Esophagus muscularis mucosa (tissue), 4 donors: ENCODE data around the gene DNAH6. TPM values are rescaled to one million over a fixed set of nuclear protein-coding genes. Genes with fewer than 3 reads are reported as not detected.

Experiments
- DNase-seq: peaks from one replicate; pipeline ENCODE4 v3.0.0-alpha.2; 2017; ENCODE audit errors: extremely low spot score
- H3K27ac ChIP-seq, 4 donors: fragments of 200-600 bp; sonication (generic); replicated peaks in 1 of 4; 1 replicate in 3 of 4; 2 replicates in 1 of 4; pipeline ENCODE4 v1.5.1; 2016 to 2019; ENCODE audit warnings: mild to moderate bottlenecking in 1 of 4
- H3K27me3 ChIP-seq, 4 donors: fragments of 200-600 bp; sonication (generic); one replicate each; pipeline versions ENCODE4 v1.5.1 to v1.6.0; 2016 to 2019
- H3K36me3 ChIP-seq, 4 donors: fragments of 200-600 bp; sonication (generic); one replicate each; pipeline ENCODE4 v1.5.1; 2016 to 2019
- H3K4me1 ChIP-seq, 4 donors: fragments of 200-600 bp; sonication (generic); one replicate each; pipeline ENCODE4 v1.5.1; 2016 to 2019
- H3K4me3 ChIP-seq, 4 donors: fragments of 200-600 bp; sonication (generic); 1 replicate in 2 of 4; 2 replicates in 2 of 4; pipeline ENCODE4 v1.5.1; 2016 to 2019; ENCODE audit warnings: mild to moderate bottlenecking in 4 of 4, moderate library complexity in 1 of 4
- H3K9me3 ChIP-seq, 4 donors: fragments of 200-600 bp; sonication (generic); 1 replicate in 3 of 4; 2 replicates in 1 of 4; pipeline ENCODE4 v1.5.1; 2016 to 2019
- CTCF ChIP-seq, 3 experiments: fragments of 200-600 bp in 2 of 3; fragments of 450-650 bp in 1 of 3; sonication (generic) in 2 of 3; IDR thresholded peaks; one replicate each; pipeline ENCODE4 v1.5.1; 2017 to 2019; ENCODE audit warnings: antibody characterized with exemption in 3 of 3, mild to moderate bottlenecking in 2 of 3, moderate library complexity in 1 of 3
- EP300 ChIP-seq: sonication (generic); formaldehyde crosslinking; IDR thresholded peaks from one replicate; pipeline ENCODE4 v1.6.1; 2017; ENCODE audit warnings: antibody characterized with exemption
- POLR2A ChIP-seq: fragments of 450-650 bp; IDR thresholded peaks from one replicate; pipeline ENCODE4 v1.6.1; 2017; ENCODE audit warnings: antibody characterized with exemption, moderate library complexity, mild to moderate bottlenecking, low read depth
- POLR2AphosphoS5 ChIP-seq, 2 donors: sonication (generic); formaldehyde crosslinking; IDR thresholded peaks; one replicate each; pipeline ENCODE4 v1.6.1; 2017; ENCODE audit warnings: antibody characterized with exemption in 2 of 2
- WGBS: methylation state at CpG from one replicate; pipeline ENCODE4 v1.1.5; 2018; 5-methylcytosine and 5-hydroxymethylcytosine counted together
- intact Hi-C: fragments of 100-400 bp; cut with DNase I; formaldehyde crosslinking; loops from one replicate; pipeline ENCODE4 v1.15.1; 2023
- total RNA-seq, 4 donors: library from RNA; depleted of rRNA; stranded (reverse); fragments of >200 nt; gene quantifications; one replicate each; pipeline versions ENCODE4 v1.1.0 to v1.2.1, GENCODE V29; 2016

Gene DNAH6
- total RNA-seq, 4 donors from 2014 or later, result 0.11 to 0.42 (median 0.23) TPM

- no peak for DNase-seq
- no peak overlapping the region for H3K27ac ChIP-seq
- WGBS, result 96% methylated on average over 3 of the region's 3 CpGs
- intact Hi-C loops, result no loop called here
- no peak for TF ChIP-seq EP300
- no peak for TF ChIP-seq POLR2A
- TF ChIP-seq POLR2AphosphoS5 (IDR thresholded peaks at IDR 0.05), result no peak
- TF ChIP-seq CTCF (IDR thresholded peaks at IDR 0.05), result no peak
- no peak overlapping the region for H3K4me3 ChIP-seq
- H3K9me3 ChIP-seq, result no peaks in the 10 kb centered on the region
- H3K36me3 ChIP-seq, result no peaks in the 10 kb centered on the region
- no peaks in the 10 kb centered on the region for H3K27me3 ChIP-seq
- H3K4me1 ChIP-seq, result no peaks in the 10 kb centered on the region
These were observed 137.0 kb downstream of the DNAH6 start for GRCh38 chr2:84653302-84653701.

DNA sequence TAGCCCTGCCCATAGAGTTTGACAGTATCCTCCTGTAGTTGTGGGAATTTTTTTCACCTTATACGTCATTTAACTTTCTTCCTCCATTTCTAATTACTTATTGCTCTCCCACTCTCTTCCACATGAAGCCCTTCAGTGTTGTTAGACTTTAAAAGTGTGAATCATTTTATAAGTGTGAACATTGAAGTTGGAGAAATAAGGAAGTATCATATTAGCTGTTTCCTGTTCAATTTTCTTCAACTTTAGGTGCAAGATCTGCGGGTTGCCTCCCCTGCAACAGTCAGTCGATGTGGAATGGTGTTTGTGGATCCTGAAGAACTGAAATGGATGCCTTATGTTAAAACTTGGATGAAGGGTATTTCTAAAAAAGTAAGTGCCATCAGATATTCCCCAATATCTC lies 138.1 kb downstream of the DNAH6 start:
- H3K36me3 ChIP-seq, result no peaks in the 10 kb centered on the region
- intact Hi-C loops, result no loop called here
- no peaks in the 10 kb centered on the region for H3K9me3 ChIP-seq
- TF ChIP-seq POLR2AphosphoS5 (IDR thresholded peaks at IDR 0.05) (no peak), EP300 (no peak), CTCF (IDR thresholded peaks at IDR 0.05) (no peak), POLR2A (no peak)
- H3K4me1 ChIP-seq, result no peaks in the 10 kb centered on the region
- 79% methylated on average over 3 of the region's 3 CpGs for WGBS
- H3K4me3 ChIP-seq, result no peak overlapping the region
- no peak overlapping the region for H3K27ac ChIP-seq
- H3K27me3 ChIP-seq, result no peaks in the 10 kb centered on the region
- DNase-seq, result no peak

DNA sequence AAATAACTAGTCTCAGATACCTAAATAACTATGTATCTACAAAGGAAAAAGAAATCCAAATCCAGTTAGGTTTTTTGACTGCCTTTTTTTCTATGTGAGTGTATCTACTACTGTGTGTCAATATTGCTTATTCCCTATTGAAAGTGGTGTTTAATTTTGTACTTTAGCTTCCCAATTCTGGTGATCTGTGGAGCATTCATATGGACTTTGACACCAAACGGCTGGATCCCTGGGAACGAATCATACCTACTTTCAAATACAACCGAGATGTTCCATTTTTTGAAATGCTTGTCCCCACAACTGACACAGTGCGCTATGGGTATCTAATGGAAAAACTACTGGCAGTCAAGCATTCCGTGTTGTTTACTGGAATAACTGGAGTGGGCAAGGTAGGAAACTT lies 152.8 kb downstream of the DNAH6 start:
- intact Hi-C loops, result no loop called here
- DNase-seq, result no peak
- TF ChIP-seq CTCF (IDR thresholded peaks at IDR 0.05) (no peak), POLR2A (no peak), EP300 (no peak), POLR2AphosphoS5 (IDR thresholded peaks at IDR 0.05) (no peak)
- H3K27ac ChIP-seq, result no peak overlapping the region
- no peak overlapping the region for H3K4me3 ChIP-seq
- H3K36me3 ChIP-seq, result no peaks in the 10 kb centered on the region
- peaks cover 0 to 3% (median 0%) of the 10 kb centered on the region in 4 donors for H3K9me3 ChIP-seq
- 84% methylated on average over 5 of the region's 5 CpGs for WGBS
- H3K4me1 ChIP-seq, result no peaks in the 10 kb centered on the region
- H3K27me3 ChIP-seq, result no peaks in the 10 kb centered on the region

- H3K4me3 ChIP-seq, result no peak overlapping the region
- no peaks in the 10 kb centered on the region for H3K4me1 ChIP-seq
- TF ChIP-seq POLR2AphosphoS5 (IDR thresholded peaks at IDR 0.05) (no peak), EP300 (no peak), POLR2A (no peak), CTCF (IDR thresholded peaks at IDR 0.05) (no peak)
- no peak overlapping the region for H3K27ac ChIP-seq
- H3K27me3 ChIP-seq, result no peaks in the 10 kb centered on the region
- H3K36me3 ChIP-seq, result no peaks in the 10 kb centered on the region
- H3K9me3 ChIP-seq, result no peaks in the 10 kb centered on the region
- DNase-seq, result no peak
- intact Hi-C loops, result no loop called here
These were observed 157.8 kb downstream of the DNAH6 start for GRCh38 chr2:84674099-84674498.

DNA sequence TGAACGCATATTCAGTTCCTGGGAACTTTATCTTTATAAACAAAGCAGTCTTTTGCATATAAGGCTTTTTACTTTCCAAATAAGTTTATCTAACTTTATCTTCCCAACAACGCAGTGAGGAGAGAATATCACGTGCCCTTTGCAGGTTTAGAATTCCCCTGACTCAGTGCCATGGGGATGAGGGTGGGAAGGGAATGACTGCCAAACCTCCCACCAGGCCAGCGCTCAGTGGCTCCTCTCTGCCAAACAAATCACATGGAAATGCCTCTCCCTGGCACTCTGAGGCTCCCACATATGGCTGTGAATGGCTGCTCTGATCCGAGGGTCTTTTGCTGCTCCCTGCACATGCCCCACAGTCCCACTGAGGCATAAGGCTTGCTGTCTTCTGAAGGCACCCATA lies 158.3 kb downstream of the DNAH6 start:
- intact Hi-C loops, result no loop called here
- Histone ChIP-seq H3K27ac (no peak overlapping the region), H3K4me1 (no peaks in the 10 kb centered on the region), H3K4me3 (no peak overlapping the region), H3K27me3 (no peaks in the 10 kb centered on the region), H3K36me3 (no peaks in the 10 kb centered on the region), H3K9me3 (no peaks in the 10 kb centered on the region)
- WGBS, result 56% methylated on average over 5 of the region's 5 CpGs
- no peak for DNase-seq
- TF ChIP-seq POLR2A, result no peak
